Peyer's patch (tissue), 4 donors: ENCODE measurements around the gene PHC2. TPM values are rescaled to one million over a fixed set of nuclear protein-coding genes. Genes with fewer than 3 reads are reported as not detected.
A peak's percentile ranks its signal among the peaks of the same experiment; 100 is the strongest.

Source experiments
- DNase-seq, 3 donors: peaks; one replicate each; pipeline ENCODE4 v3.0.0-alpha.2; 2017 to 2019
- H3K27ac ChIP-seq, 4 donors: fragments of 200-600 bp; sonication (generic); one replicate each; pipeline ENCODE4 v1.5.1; 2016 to 2019
- H3K27me3 ChIP-seq, 2 donors: fragments of 200-600 bp; sonication (generic); one replicate each; pipeline ENCODE4 v1.5.1; 2019
- H3K36me3 ChIP-seq, 3 donors: fragments of 200-600 bp; sonication (generic); one replicate each; pipeline ENCODE4 v1.5.1; 2016 to 2019
- H3K4me1 ChIP-seq, 4 donors: fragments of 200-600 bp; sonication (generic); one replicate each; pipeline ENCODE4 v1.5.1; 2016 to 2019
- H3K4me3 ChIP-seq, 4 donors: fragments of 200-600 bp; sonication (generic); 1 replicate in 3 of 4; 2 replicates in 1 of 4; pipeline ENCODE4 v1.5.1; 2016 to 2019; ENCODE audit warnings: mild to moderate bottlenecking in 1 of 4
- H3K9me3 ChIP-seq, 4 donors: fragments of 200-600 bp; sonication (generic); one replicate each; pipeline ENCODE4 v1.5.1; 2016 to 2019; ENCODE audit warnings: mild to moderate bottlenecking in 1 of 4
- POLR2A ChIP-seq, 2 donors: fragments of 450-650 bp; IDR thresholded peaks; one replicate each; pipeline ENCODE4 v1.5.1; 2017; ENCODE audit warnings: antibody characterized with exemption in 2 of 2, mild to moderate bottlenecking in 2 of 2, moderate library complexity in 2 of 2
- total RNA-seq, 4 donors: library from RNA; depleted of rRNA; stranded (reverse); fragments of >200 nt; gene quantifications; one replicate each; pipeline ENCODE4 v1.1.0, GENCODE V29; 2016
- TF ChIP-seq, protein P1 (sequence below), 6 experiments: fragments of 450-650 bp in 4 of 6; fragments of 200-600 bp in 2 of 6; sonication (generic) in 1 of 6; IDR thresholded peaks; one replicate each; pipeline ENCODE4 v1.5.1; 2017 to 2019; ENCODE audit warnings: antibody characterized with exemption in 6 of 6, mild to moderate bottlenecking in 3 of 6, moderate library complexity in 1 of 6

PHC2 gene
- total RNA-seq, 4 donors from 2014 or later: 50.3 to 71.1 (median 65.9) TPM

DNA sequence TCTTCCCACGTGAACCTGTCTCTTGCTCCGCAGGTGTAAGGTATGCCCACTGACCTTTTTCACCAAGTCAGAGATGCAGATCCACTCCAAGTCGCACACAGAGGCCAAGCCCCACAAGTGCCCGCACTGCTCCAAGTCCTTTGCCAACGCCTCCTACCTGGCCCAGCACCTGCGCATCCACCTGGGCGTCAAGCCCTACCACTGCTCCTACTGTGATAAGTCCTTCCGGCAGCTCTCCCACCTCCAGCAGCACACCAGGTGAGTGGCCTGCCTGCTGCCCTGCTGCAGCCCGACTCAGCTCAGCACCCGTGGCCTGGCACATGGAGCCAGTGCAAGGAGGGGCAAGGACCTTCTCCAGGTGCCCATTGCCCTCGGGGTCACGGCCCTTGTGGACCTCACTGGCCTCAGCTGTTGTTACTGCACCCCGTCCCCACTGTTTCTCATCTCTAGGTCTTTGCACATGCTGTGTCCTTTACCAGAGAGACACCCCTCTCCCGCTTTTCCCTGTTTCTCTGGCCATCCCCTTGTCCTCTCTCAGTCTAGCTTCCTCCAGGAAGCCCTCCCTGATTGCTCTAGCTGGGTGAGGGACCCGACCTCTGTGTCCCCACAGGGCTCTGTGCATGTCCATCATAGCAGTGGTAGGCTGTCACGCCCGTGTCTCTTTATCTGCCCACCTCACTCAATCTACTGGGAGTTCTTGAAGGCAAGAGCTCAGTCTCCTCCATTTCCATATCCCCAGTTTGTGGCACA, 149.2 kb downstream of the PHC2 start:
- Histone ChIP-seq H3K4me1 (peaks cover 0 to 3% (median 0%) of the 10 kb centered on the region in 4 donors), H3K36me3 (peaks cover 0 to 46% (median 0%) of the 10 kb centered on the region in 3 donors), H3K27me3 (no peaks in the 10 kb centered on the region), H3K4me3 (no peak overlapping the region), H3K27ac (no peak overlapping the region), H3K9me3 (no peaks in the 10 kb centered on the region)
- peak in 2 of 3 donors; percentile 32 to 34 for DNase-seq
- no peak for TF ChIP-seq POLR2A (IDR thresholded peaks at IDR 0.05)
- TF ChIP-seq, protein P1, sequence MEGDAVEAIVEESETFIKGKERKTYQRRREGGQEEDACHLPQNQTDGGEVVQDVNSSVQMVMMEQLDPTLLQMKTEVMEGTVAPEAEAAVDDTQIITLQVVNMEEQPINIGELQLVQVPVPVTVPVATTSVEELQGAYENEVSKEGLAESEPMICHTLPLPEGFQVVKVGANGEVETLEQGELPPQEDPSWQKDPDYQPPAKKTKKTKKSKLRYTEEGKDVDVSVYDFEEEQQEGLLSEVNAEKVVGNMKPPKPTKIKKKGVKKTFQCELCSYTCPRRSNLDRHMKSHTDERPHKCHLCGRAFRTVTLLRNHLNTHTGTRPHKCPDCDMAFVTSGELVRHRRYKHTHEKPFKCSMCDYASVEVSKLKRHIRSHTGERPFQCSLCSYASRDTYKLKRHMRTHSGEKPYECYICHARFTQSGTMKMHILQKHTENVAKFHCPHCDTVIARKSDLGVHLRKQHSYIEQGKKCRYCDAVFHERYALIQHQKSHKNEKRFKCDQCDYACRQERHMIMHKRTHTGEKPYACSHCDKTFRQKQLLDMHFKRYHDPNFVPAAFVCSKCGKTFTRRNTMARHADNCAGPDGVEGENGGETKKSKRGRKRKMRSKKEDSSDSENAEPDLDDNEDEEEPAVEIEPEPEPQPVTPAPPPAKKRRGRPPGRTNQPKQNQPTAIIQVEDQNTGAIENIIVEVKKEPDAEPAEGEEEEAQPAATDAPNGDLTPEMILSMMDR (IDR thresholded peaks at IDR 0.05): no peak

DNA sequence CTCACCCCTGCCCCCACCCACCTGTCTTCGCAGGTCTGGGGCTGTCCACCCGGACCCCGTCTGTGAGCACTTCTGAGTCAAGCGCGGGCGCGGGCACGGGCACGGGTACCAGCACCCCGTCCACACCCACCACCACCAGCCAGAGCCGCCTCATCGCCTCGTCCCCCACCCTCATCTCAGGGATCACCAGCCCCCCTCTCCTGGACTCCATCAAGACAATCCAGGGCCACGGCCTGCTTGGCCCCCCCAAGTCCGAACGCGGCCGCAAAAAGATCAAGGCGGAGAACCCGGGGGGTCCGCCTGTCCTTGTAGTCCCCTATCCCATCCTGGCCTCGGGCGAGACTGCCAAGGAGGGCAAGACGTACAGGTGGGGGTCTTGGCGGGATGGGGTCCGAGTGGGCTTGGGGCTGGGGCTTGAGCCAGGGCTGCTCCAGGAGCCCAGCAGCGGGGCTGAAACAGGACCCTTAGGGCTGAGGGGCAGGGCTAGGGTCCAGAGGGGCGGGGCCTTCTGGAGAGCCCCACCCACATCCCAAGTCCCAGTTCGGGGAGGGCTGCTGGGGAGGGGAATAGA, 150.7 kb downstream of the PHC2 start:
- TF ChIP-seq, protein P1 (IDR thresholded peaks at IDR 0.05): no peak
- TF ChIP-seq POLR2A (IDR thresholded peaks at IDR 0.05): no peak
- peak in 2 of 3 donors; percentile 43 to 46 for DNase-seq
- Histone ChIP-seq H3K4me3 (no peak overlapping the region), H3K4me1 (no peaks in the 10 kb centered on the region), H3K27ac (no peak overlapping the region), H3K36me3 (peaks cover 0 to 51% (median 0%) of the 10 kb centered on the region in 3 donors), H3K9me3 (no peaks in the 10 kb centered on the region), H3K27me3 (no peaks in the 10 kb centered on the region)

DNA sequence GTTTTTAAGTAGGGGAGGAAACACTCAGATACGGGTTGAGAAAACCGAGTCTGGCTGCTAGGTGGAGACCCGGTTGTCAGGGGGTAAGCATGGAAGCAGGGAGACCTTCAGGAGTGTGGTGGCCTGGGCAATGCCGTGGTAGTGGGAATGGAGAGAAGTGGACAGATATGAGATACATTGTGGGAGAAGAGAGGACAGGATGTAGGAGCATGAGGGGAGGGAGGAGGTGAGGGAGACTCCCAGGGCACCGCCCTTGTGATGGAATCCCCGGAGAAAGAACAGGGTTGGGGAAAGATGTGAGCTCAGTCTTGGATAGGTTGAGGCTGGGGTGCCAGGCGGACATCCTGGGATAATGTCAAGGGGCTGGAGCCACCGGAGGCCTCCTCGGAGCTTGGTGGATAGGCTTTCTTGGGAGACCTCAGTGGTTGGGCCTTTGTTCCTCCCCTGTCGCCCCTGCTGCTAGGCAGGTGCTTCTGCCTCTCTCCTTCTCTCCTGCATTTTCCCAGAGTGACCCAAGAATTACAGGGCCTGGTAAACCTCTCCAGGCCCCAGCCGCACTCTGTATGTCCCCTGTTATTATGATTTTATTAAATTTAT, 153.3 kb downstream of the PHC2 start:
- no peak for TF ChIP-seq POLR2A (IDR thresholded peaks at IDR 0.05)
- TF ChIP-seq, protein P1 (IDR thresholded peaks at IDR 0.05): no peak
- H3K4me3 ChIP-seq: no peak overlapping the region
- no peak overlapping the region for H3K27ac ChIP-seq
- no peaks in the 10 kb centered on the region for H3K27me3 ChIP-seq
- no peaks in the 10 kb centered on the region for H3K9me3 ChIP-seq
- H3K36me3 ChIP-seq: peaks cover 0 to 45% (median 0%) of the 10 kb centered on the region in 3 donors
- no peaks in the 10 kb centered on the region for H3K4me1 ChIP-seq
- DNase-seq: peak in 1 of 3 donors; percentile 22

DNA sequence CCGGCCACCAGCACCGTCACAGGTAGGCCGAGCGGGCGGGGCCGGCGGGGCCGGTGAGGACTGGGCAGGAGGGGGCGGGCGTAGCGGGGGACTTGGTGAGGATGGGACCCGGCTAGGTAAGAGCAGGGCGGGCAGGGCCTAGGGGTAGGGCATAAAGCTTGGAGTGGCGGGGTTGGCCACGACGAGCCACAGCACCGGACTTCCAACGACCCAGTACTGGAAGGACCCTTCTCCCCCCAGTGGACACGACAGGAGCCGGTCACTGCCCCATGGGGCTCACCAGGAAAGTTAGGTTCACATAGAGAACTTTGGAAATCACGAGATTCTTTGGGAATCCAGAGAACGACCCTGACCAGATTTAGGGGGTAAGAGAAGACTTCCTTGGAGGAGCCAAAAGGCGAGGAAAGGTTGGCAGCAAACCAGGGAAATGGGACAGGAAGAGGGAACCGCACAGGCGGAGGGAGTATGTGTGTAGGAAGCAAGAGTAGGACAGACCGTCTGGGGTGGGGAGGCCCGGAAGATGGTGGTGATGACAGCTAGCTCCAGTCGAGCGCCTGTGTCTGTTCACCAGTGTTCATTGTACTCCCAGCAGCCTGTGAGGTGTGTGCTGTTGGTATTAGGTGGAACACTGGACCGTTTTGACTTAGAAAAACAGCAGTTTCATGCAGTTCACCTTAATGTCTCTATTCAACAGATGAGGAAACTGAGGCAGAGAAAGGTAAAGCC, 154.2 kb downstream of the PHC2 start:
- H3K36me3 ChIP-seq: peaks cover 0 to 37% (median 0%) of the 10 kb centered on the region in 3 donors
- H3K27me3 ChIP-seq: no peaks in the 10 kb centered on the region
- no peaks in the 10 kb centered on the region for H3K9me3 ChIP-seq
- H3K4me3 ChIP-seq: no peak overlapping the region
- H3K4me1 ChIP-seq: no peaks in the 10 kb centered on the region
- TF ChIP-seq, protein P1 (IDR thresholded peaks at IDR 0.05): no peak
- no peak for TF ChIP-seq POLR2A (IDR thresholded peaks at IDR 0.05)
- peak in 1 of 3 donors; percentile 18 for DNase-seq
- no peak overlapping the region for H3K27ac ChIP-seq

DNA sequence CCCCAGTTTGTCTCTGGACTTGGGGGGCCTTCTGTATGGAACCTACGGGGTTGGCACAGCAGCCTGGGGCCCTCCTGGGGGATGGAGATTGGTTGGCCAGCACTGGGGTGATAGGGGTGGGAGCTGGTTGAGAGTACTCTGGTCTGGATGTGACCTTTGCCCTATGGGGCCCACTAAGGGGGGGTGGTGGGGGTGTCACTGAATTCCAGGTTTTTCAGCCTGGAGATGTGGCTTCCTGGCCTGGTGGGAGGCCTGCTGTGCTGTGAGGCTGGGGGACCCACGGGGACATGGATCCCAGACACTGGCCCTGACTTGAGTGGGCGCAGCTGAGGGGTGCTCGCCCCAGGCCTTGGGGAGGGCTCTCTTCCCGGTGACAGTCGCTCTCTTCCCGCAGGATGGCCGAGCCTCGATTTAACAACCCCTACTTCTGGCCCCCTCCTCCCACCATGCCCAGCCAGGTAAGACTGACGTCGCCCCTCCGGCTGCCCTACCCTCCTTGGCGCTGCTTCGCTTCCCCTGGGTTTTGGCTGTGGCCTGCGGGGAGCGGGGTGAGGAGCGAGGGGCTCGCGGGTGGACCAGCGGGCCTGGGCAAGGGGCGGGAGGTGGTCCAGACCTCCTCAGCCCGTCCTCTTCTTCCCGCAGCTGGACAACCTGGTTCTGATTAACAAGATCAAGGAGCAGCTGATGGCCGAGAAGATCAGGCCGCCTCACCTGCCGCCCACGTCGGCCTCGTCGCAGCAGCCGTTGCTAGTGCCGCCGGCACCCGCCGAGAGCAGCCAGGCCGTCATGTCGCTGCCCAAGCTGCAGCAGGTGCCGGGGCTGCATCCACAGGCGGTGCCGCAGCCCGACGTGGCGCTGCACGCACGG, 155.0 kb downstream of the PHC2 start:
- TF ChIP-seq POLR2A (IDR thresholded peaks at IDR 0.05): no peak
- TF ChIP-seq, protein P1 (IDR thresholded peaks at IDR 0.05): no peak
- H3K36me3 ChIP-seq: peaks cover 0 to 29% (median 0%) of the 10 kb centered on the region in 3 donors

More for the DNA sequence above, 155.0 kb downstream of the PHC2 start:
- Histone ChIP-seq H3K4me1 (no peaks in the 10 kb centered on the region), H3K4me3 (no peak overlapping the region), H3K27ac (no peak overlapping the region), H3K27me3 (no peaks in the 10 kb centered on the region), H3K9me3 (no peaks in the 10 kb centered on the region)
- DNase-seq: no peak
